HG03280 (cell line): ENCODE results near the gene PRKCB.

Source experiments
- ATAC-seq: cut with Tn5 transposase; IDR thresholded peaks from one replicate; pipeline ENCODE4 v1.9.1; 2021; ENCODE audit warnings: mild to moderate bottlenecking, moderate library complexity; ENCODE audit not compliant: unreplicated experiment

The PRKCB gene

DNA sequence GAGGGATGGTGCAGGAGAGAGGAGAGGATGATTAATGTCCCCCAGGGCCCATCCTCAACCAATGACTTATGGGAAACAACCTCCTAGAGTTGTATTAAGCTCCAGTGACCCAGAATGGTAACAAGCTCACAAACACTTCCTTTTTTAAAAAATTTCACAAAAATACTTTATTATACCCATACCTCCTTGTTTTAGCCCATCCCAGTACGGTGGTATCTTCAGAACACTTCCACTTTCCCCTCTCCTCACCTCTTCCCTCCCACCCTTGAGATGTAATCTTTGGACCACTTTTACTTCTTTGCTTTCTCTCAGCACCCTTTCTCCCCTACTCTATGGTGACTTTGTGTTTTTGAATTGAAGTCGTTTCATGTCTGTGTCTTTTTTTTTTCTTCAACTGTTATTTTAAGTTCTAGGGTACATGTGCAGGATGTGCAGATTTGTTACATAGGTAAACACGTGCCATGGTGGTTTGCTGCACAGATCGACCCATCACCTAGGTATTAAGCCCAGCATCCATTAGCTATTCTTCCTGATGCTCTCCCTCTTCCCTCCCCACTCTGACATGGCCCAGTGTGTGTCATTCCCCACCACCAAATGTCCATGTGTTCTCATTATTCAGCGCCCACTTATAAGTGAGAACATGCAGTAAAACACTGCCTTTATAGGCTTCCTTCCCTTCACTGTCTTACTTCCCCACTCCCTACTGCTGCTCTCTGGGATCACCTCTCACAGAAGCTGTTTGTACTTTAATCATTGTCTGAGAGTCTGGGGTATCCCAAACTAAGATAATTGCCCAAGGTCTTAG is 124.5 kb downstream of the PRKCB start:
- no peak for ATAC-seq

GRCh38 chr16:23962001-23962400 is 126.2 kb downstream of the PRKCB start:
- ATAC-seq, result no peak

- ATAC-seq, result no peak
Measured at GRCh38 chr16:23964136-23964535, 128.4 kb downstream of the PRKCB start.

GRCh38 chr16:23965137-23965733 is 129.5 kb downstream of the PRKCB start:
- ATAC-seq, result no peak

- no peak for ATAC-seq
Measured at GRCh38 chr16:23966597-23967394, 131.0 kb downstream of the PRKCB start.

DNA sequence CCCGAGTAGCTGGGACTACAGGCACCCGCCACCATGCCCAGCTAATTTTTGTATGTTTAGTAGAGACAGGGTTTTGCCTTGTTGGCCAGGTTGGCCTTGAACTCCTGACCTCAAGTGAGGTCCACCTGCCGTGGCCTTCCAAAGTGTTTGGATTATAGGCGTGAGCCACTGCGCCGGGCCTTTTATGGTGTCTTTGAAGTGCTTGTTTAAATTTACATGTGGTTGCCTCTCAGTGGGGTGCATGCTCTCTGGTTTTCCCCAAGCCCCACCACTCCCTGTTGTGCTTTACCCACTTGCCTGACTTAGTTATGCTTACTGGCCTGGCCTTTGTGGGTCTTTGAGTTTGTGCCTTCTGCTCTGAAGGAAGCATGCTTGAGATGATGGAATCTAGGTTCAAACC is 132.0 kb downstream of the PRKCB start:
- ATAC-seq, result no peak

DNA sequence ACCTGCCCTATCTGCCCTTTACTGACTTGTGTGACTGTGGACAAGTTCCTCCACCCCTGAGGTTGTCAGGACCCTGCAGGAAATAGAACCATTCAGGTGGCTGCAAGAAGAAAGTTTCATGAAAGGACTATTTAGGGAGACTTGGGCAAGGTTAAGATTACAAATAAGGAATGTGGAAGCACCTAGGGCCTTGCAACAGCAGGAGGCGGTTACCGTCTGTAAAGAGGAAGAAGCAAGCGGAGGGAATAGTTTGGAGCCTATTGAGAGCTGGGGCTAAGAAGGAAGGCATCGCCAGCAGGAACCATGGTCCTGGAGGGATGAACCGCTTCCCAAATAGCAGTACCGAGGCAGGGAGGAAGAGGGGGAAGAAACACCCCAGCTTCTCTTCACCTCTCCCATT is 132.4 kb downstream of the PRKCB start:
- ATAC-seq, result no peak

DNA sequence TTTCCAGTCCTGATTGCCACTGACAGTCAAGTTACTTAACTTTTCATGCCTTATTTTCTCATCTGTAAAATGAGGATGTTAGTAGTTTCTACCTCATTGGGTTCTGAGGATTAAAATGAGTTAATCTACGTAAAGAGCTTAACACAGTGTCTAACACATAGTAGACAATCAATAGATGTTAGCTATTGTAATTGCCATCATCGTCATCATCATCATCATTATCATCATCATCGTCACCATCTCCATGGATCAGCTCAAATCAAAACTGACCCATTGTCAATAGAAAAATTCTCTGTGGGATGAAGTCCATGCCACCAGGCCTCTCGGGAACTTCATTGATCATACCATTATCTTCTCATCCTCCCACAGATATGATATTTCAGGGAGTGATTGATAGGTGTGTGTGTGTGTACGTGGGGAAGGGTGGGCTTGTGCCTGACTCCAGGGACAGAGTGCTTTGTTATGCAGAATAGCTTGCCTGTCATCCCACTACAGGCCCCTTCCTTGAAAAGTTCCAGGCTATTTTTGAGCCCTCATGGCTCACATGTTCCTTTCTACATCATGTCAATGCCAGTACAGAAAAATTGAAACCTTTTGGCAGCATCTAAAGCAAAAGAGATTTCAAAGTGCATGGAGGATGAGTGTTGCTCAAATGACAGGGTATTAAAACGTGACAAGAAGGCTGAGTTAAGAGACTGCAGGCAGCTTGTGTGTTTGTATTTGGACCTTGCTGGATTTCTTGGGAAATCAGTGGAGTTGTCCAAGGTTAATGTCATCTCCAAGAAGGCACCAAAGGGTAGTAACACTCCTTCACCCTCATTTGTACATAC is 133.9 kb downstream of the PRKCB start:
- no peak for ATAC-seq

DNA sequence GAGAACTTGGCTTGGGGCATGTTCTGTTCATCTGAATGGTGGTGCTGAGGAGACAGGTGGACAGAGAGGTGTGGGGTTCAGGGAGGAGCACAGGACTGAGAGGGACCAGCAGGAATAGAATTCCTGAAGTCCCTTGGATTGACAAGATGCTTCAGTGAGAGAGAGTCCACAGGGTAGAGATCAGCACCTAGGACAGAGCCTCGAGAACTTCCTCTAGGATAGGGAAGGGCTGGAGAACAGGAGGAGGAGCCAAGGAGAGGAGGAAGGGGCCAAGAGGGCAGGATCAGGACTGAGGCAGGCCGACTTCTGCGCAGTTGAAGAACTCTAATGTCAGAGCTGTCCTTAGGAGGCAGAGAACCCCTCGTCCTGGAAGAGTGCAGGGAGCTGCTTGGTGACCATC is 138.4 kb downstream of the PRKCB start:
- ATAC-seq, result no peak

DNA sequence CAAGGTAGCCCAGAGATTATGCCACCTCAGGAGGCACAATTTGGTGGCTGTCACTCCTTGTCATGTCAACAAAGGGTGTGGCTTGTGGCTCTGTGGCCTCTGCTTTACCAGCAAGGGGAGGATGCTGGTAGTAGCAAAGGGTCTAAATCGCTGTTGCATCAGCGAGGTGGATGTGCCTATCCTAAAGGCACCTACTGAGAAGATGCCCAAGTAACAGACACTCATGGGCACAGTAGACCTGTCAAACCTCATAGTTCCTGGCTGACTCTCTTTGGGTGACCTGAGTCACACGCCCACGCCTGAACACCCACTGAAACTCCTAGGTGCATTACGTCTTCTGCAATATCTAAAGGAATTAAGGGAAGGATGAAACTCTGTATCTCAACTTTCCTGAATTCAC is 139.5 kb downstream of the PRKCB start:
- no peak for ATAC-seq

GRCh38 chr16:23976091-23976490 is 140.3 kb downstream of the PRKCB start:
- no peak for ATAC-seq

- no peak for ATAC-seq
Measured at GRCh38 chr16:23976524-23976923, 140.7 kb downstream of the PRKCB start.

GRCh38 chr16:23979441-23979840 is 143.7 kb downstream of the PRKCB start:
- no peak for ATAC-seq

DNA sequence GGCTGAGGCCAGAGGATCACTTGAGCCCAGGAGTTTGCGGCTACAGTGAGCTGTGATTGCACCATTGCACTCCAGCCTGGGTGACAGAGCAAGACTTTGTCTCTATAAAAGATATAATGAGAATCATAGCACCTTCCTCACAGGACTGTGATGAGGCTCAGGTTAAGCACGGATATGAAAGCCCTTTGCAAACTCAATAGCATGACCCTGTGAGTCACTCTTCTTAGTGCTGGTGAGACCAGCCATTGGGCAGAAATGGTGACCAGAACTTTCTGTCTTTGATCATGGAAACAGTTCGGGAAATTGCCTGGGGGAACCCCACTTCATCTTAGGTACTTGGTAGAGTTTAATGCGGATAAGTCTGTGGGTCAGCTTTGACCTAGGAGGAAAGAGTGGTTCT is 144.2 kb downstream of the PRKCB start:
- ATAC-seq, result no peak

DNA sequence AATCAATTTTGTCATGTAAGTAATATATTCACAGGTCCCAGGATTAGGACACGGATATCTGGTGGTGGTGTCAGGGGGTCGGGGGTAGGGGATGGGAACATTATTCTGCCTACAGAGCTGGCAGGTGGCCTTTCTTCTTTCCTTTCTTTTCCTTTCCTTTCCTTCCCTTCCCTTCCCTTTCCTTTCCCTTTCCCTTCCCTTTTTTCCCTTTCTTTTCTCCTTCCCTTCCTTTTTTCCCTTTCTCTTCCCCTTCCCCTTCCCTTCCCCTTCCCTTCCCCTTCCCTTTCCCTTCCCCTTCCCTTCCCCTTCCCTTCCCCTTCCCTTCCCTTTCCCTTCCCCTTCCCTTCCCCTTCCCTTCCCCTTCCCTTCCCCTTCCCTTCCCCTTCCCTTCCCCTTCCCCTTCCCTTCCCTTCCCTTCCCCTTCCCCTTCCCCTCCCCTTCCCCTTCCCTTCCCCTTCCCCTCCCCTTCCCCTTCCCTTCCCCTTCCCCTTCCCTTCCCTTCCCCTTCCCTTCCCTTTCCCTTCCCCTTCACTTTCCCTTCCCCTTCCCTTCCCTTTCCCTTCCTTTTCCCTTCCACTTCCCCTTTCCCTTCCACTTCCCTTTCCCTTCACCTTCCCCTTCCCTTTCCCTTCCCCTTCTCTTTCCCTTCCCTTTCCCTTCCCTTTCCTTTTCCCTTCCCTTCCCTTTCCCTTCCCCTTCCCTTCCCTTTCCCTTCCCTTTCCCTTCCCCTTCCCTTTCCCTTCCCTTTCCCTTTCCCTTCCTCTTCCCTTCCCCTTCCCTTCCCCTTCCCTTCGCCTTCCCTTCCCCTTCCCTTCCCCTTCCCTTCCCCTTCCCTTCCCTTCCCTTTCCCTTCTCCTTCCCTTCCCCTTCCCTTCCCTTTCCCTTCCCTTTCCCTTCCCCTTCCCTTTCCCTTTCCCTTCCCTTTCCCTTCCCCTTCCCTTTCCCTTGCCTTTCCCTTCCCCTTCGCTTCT is 145.9 kb downstream of the PRKCB start:
- no peak for ATAC-seq

GRCh38 chr16:23986455-23986854 is 150.7 kb downstream of the PRKCB start:
- no peak for ATAC-seq

DNA sequence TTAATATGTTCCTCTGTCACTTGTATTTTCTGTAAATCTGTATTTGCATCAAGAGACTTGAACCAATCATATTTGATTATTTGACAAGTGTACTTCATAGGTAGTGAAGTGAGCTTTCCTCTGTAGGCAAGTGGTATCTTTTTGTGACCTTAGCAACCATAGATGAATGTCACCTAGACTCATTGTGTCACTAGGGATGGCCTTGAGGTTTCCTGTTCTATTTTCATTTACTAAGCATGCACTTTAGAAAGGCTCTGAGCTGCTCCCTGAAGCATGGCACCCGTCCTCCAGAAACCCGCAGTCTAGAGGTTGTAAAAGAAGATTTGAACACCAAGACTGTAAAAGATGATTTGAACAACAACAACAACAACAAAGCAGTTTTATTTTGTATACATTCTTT is 151.7 kb downstream of the PRKCB start:
- peak; percentile 82 for ATAC-seq

- ATAC-seq, result no peak
Measured at GRCh38 chr16:23990507-23990906, 154.7 kb downstream of the PRKCB start.

GRCh38 chr16:23991066-23991465 is 155.3 kb downstream of the PRKCB start:
- no peak for ATAC-seq

DNA sequence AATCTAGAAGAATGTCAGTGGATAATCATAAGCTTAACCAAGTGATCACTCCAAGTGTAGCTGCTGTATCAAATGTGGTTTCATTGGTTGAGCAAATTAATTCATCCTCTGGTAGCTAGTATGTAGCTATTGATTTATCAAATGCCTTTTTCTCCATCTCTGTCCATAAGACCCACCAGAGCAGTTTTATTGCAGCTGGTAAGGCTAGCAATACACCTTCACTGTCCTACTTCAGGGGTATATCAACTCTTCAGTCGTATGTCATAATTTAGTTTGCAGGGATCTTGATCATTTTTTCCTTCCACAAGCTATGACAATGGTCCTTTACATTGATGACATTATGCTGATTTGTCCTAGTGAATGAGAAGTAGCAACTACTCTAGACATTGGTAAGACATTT is 158.8 kb downstream of the PRKCB start:
- no peak for ATAC-seq
